Endothelial cell of umbilical vein (primary cell): ENCODE measurements around the gene TSPOAP1. TPM values are rescaled to one million over a fixed set of nuclear protein-coding genes. Genes with fewer than 3 reads are reported as not detected.

Source experiments
- BruUV-seq: library from RNA; stranded (reverse); fragments of 400-500 nt; replicated peaks from 2 replicates; lab custom pipeline; 2021; lab: Mats Ljungman, UMichigan
- CTCF ChIA-PET: fragments of 300-600, 350-600 bp; sonication (Branson Sonifier 250); formaldehyde crosslinking; loops from one replicate; lab custom pipeline; 2021; ENCODE audit warnings: antibody characterized with exemption, inconsistent platforms; lab: Charles Lee
- POLR2A ChIA-PET: fragments of 300-600, 350-600 bp; sonication (Branson Sonifier 250); formaldehyde crosslinking; loops from one replicate; lab custom pipeline; 2021; ENCODE audit warnings: antibody characterized with exemption, inconsistent platforms; lab: Charles Lee
- DNase-seq: peaks from one replicate; pipeline ENCODE4 v3.0.0-alpha.2; 2011; ENCODE audit warnings: low read depth, low spot score
- FAIRE-seq: peaks from 2 replicates; lab custom pipeline; 2011; peaks lifted over from hg19 to GRCh38; lab: Jason Lieb, UNC
- H2AFZ ChIP-seq: 2 replicates; pipeline ENCODE4 v1.6.0; 2012; ENCODE audit warnings: low read depth, low read length, control low read depth, inconsistent platforms
- H3K27ac ChIP-seq: 2 replicates; pipeline ENCODE4 v1.5.1; 2011; ENCODE audit warnings: low read depth, mild to moderate bottlenecking, control low read depth, low read length, moderate library complexity; ENCODE audit not compliant: insufficient read depth
- H3K27me3 ChIP-seq, 2 experiments: 2 replicates each; pipeline versions ENCODE4 v1.6.0 to v1.6.1; 2011; ENCODE audit warnings: low read length in 2 of 2, mixed read lengths in 1 of 2; ENCODE audit not compliant: control insufficient read depth in 2 of 2, insufficient read depth in 2 of 2
- H3K36me3 ChIP-seq, 2 experiments: 2 replicates in 1 of 2; 3 replicates in 1 of 2; pipeline ENCODE4 v1.5.1; 2011; ENCODE audit warnings: low read length in 2 of 2, mild to moderate bottlenecking in 1 of 2, moderate library complexity in 1 of 2; ENCODE audit not compliant: control insufficient read depth in 2 of 2, insufficient read depth in 2 of 2; ENCODE audit errors: extremely low read depth in 1 of 2
- H3K4me1 ChIP-seq: 3 replicates; pipeline ENCODE4 v1.5.1; 2011; ENCODE audit warnings: mild to moderate bottlenecking, low read length; ENCODE audit not compliant: control insufficient read depth, insufficient read depth; ENCODE audit errors: extremely low read depth
- H3K4me2 ChIP-seq: 2 replicates; pipeline ENCODE4 v1.6.1; 2011; ENCODE audit warnings: low read length, control low read depth, mixed read lengths; ENCODE audit not compliant: insufficient read depth
- H3K4me3 ChIP-seq, 3 experiments: fragments of 200-600 bp in 1 of 3; sonication (generic), shearing (Covaris generic) in 1 of 3; replicated peaks in 1 of 3; 2 replicates each; pipeline ENCODE4 v1.5.1; 2011 to 2016; ENCODE audit warnings: control low read depth in 3 of 3, low read length in 3 of 3, mild to moderate bottlenecking in 2 of 3, inconsistent platforms in 1 of 3, low read depth in 1 of 3, moderate library complexity in 1 of 3; ENCODE audit not compliant: insufficient read depth in 1 of 3
- H3K79me2 ChIP-seq: 2 replicates; pipeline ENCODE4 v1.6.0; 2012; ENCODE audit warnings: low read length, inconsistent platforms; ENCODE audit not compliant: control insufficient read depth, insufficient read depth
- H3K9ac ChIP-seq: replicated peaks from 2 replicates; pipeline ENCODE3; 2011; ENCODE audit warnings: low read length, control low read depth; ENCODE audit not compliant: insufficient read depth; ENCODE audit errors: extremely low read depth
- H3K9me1 ChIP-seq: replicated peaks from 3 replicates; pipeline ENCODE4 v1.6.0; 2011; ENCODE audit warnings: mild to moderate bottlenecking, low read length; ENCODE audit not compliant: control insufficient read depth, insufficient read depth; ENCODE audit errors: extremely low read depth
- H3K9me3 ChIP-seq: replicated peaks from 2 replicates; pipeline ENCODE4 v1.5.1; 2012; ENCODE audit warnings: low read length, inconsistent platforms; ENCODE audit not compliant: control insufficient read depth, insufficient read depth
- H4K20me1 ChIP-seq: replicated peaks from 2 replicates; pipeline ENCODE3; 2011; ENCODE audit warnings: mild to moderate bottlenecking, low read length; ENCODE audit not compliant: control insufficient read depth, insufficient read depth; ENCODE audit errors: extremely low read depth
- JUN ChIP-seq: IDR thresholded peaks from 2 replicates; pipeline ENCODE4 v1.6.1; 2011; ENCODE audit warnings: borderline replicate concordance, low read depth; ENCODE audit not compliant: insufficient read length, insufficient read depth
- MYC ChIP-seq: IDR thresholded peaks from one replicate; pipeline ENCODE4 v1.6.1; 2011; ENCODE audit warnings: mild to moderate bottlenecking, low read depth, low read length
- POLR2A ChIP-seq: IDR thresholded peaks from 2 replicates; pipeline ENCODE4 v1.6.1; 2012; ENCODE audit warnings: low read depth, mild to moderate bottlenecking, control low read depth, low read length
- dilution Hi-C: fragments of 300-500 bp; cut with MboI; formaldehyde crosslinking; loops from one replicate; pipeline ENCODE4 v1.15.0; 2019; ENCODE audit warnings: low sequenced_read_pairs; ENCODE audit not compliant: extremely low pct_ligation_motif_present
- intact Hi-C: fragments of 100-400 bp; cut with micrococcal nuclease; formaldehyde crosslinking; loops from one replicate; pipeline ENCODE4 v1.10.0; 2022
- polyA plus RNA-seq, 4 experiments: library from polyadenylated mRNA; depleted of rRNA in 3 of 4; stranded (reverse) in 3 of 4; unstranded in 1 of 4; fragments of >200 nt; gene quantifications; 2 replicates each; pipeline versions ENCODE4 v1.2.1 to v1.2.3, GENCODE V29; 2011 to 2012; ENCODE audit warnings: missing spikeins in 1 of 4
- total RNA-seq: library from RNA; stranded (reverse); gene quantifications from 2 replicates; pipeline ENCODE4 v1.2.3, GENCODE V29; 2021
- TF ChIP-seq, protein P1 (sequence below), 2 donors: IDR thresholded peaks; 1 replicate in 1 of 2; 2 replicates in 1 of 2; pipeline ENCODE4 v1.5.1; 2011; ENCODE audit warnings: low read length in 2 of 2, mild to moderate bottlenecking in 2 of 2, moderate library complexity in 2 of 2, control low read depth in 1 of 2, inconsistent platforms in 1 of 2, low read depth in 1 of 2; ENCODE audit not compliant: insufficient read depth in 1 of 2; ENCODE audit errors: extremely low read depth in 1 of 2

TSPOAP1 gene
- total and polyA plus RNA-seq, 2 donors (not counting 3 experiments of a cell fraction or from before 2014, with no cell fraction given), result not detected

DNA sequence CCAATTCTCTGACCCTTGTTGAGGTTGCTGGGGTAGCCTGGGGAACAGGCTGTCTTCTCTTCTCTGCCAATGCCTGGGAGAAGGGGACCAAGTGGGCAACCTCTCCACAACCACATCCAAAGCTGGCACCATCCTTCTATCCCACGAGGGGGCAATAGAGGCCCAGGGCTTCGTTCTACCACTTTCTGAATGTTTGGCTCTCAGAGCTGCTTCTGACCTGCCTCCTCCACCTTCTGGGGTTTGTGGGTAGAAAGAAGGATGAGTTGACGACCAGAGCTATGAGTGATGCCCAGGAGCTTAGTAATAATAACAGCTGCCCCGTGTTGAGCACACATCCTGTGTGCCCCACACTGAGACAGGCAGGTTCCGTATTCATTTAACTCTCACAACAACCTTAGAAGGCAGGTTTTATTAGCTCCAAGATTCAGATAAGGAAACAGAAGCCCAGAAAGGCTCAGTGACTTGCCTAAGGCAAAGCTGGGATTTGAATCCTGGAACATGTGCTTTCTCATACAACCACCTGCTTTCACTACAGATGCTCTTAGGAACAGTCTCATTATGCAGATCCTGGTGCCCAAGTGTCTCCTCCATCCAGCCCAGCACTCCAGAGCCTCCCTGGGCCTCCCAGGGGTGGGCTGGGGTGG is 11.1 kb downstream of the TSPOAP1 start:
- no peaks in the 10 kb centered on the region for H3K9me3 ChIP-seq
- no peak overlapping the region for H3K4me3 ChIP-seq
- peak; percentile 26 for DNase-seq
- no peaks in the 10 kb centered on the region for H3K79me2 ChIP-seq
- POLR2A ChIA-PET, result interaction anchor here (0.7 kb wide), 1 partner anchor 687 kb away, joined by 3 read pairs; no protein-coding TSS in a partner anchor
- FAIRE-seq, result peak; percentile 15
- no TSS peak for BruUV-seq
- H3K36me3 ChIP-seq, result no peaks in the 10 kb centered on the region
- dilution Hi-C loops (no loop called here), intact Hi-C loops (loop anchor here (1.0 kb wide), 2 partner anchors 100 to 130 kb away; partner anchors contain the start of gene RNF43)
- H2AFZ ChIP-seq, result no peak overlapping the region
- no peaks in the 10 kb centered on the region for H3K9me1 ChIP-seq
- no peaks in the 10 kb centered on the region for H3K4me1 ChIP-seq
- no peak overlapping the region for H3K9ac ChIP-seq
- no peak overlapping the region for H3K27ac ChIP-seq
- CTCF ChIA-PET, result interaction anchor here (0.5 to 5.6 kb wide), 26 partner anchors 9 to 170 kb away, joined by 3 to 79 read pairs (median 5); partner anchors contain the start of genes HSF5, RNF43 and SUPT4H1
- H4K20me1 ChIP-seq, result no peaks in the 10 kb centered on the region
- TF ChIP-seq MYC, result no peak
- TF ChIP-seq, protein P1, sequence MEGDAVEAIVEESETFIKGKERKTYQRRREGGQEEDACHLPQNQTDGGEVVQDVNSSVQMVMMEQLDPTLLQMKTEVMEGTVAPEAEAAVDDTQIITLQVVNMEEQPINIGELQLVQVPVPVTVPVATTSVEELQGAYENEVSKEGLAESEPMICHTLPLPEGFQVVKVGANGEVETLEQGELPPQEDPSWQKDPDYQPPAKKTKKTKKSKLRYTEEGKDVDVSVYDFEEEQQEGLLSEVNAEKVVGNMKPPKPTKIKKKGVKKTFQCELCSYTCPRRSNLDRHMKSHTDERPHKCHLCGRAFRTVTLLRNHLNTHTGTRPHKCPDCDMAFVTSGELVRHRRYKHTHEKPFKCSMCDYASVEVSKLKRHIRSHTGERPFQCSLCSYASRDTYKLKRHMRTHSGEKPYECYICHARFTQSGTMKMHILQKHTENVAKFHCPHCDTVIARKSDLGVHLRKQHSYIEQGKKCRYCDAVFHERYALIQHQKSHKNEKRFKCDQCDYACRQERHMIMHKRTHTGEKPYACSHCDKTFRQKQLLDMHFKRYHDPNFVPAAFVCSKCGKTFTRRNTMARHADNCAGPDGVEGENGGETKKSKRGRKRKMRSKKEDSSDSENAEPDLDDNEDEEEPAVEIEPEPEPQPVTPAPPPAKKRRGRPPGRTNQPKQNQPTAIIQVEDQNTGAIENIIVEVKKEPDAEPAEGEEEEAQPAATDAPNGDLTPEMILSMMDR (IDR thresholded peaks at IDR 0.05; ENCODE audit: extremely low read depth in 1 of 2, insufficient read depth in 1 of 2, low read depth in 1 of 2, low read length in 2 of 2), result peak; percentile 46 to 71
- no peaks in the 10 kb centered on the region for H3K27me3 ChIP-seq
- H3K4me2 ChIP-seq, result no peak overlapping the region

DNA sequence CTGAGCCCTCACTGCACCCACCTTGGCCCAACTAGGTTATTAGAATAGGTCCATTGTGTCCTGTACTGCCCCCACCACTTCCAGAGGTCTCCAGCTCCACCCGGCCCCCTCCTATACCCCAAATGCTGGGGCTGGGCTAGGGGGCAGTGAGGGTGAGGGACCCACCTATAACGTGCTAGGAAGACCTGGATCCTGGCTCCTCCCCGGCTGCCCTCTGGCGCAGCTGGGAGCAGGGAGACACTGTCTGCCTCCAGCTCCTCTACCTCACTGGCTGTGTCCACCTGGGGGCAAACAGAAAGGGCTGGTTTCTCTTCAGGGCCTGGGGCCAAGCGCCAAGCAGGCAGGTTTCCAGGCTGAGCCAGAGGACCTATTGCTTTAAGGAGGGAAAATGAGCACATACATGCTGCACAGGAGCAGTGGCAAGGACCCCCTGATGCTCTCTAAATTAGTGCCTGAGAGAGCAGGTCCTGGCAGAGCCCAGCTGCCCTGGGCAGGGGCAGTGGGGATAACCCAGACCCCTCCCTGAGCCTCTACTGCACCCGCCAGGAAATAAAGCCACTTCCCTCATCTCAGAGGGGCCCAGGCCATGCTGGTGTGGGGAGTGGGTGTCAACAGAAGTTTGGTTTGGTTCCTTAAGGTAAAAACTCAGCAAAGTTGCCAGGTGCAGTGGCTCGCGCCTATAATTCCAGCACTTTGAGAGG is 12.2 kb downstream of the TSPOAP1 start:
- H4K20me1 ChIP-seq, result no peaks in the 10 kb centered on the region
- H2AFZ ChIP-seq, result no peak overlapping the region
- dilution Hi-C loops, result no loop called here
- POLR2A ChIA-PET, result no interaction called here
- H3K36me3 ChIP-seq, result no peaks in the 10 kb centered on the region
- no peak overlapping the region for H3K9ac ChIP-seq
- CTCF ChIA-PET, result interaction anchor here (0.8 to 5.6 kb wide), 10 partner anchors 12 to 141 kb away, joined by 3 to 79 read pairs (median 8); partner anchors contain the start of gene RNF43
- no peaks in the 10 kb centered on the region for H3K9me3 ChIP-seq
- H3K4me1 ChIP-seq, result no peaks in the 10 kb centered on the region
- FAIRE-seq, result no peak
- no peak overlapping the region for H3K4me3 ChIP-seq
- no peaks in the 10 kb centered on the region for H3K9me1 ChIP-seq
- intact Hi-C loops, result no loop called here
- no peak for DNase-seq
- H3K27ac ChIP-seq, result no peak overlapping the region
- BruUV-seq, result no TSS peak
- no peaks in the 10 kb centered on the region for H3K79me2 ChIP-seq
- H3K4me2 ChIP-seq, result no peak overlapping the region
- no peaks in the 10 kb centered on the region for H3K27me3 ChIP-seq
- no peak for TF ChIP-seq POLR2A
- TF ChIP-seq, protein P1 (IDR thresholded peaks at IDR 0.05; ENCODE audit: extremely low read depth in 1 of 2, insufficient read depth in 1 of 2, low read depth in 1 of 2, low read length in 2 of 2), result no peak
- no peak for TF ChIP-seq JUN
